GF-D8 (cell line): Measurements from ENCODE around the gene ACSF3.

Experiments
- DNase-seq: peaks from one replicate; lab custom pipeline; 2025; lab: John Stamatoyannopoulos, UW

The ACSF3 gene

GRCh38 chr16:89145406-89146161, 51.9 kb downstream of the ACSF3 start:
- DNase-seq = no peak

GRCh38 chr16:89146211-89147005, 52.8 kb downstream of the ACSF3 start:
- DNase-seq = no peak

GRCh38 chr16:89147085-89147817, 53.6 kb downstream of the ACSF3 start:
- DNase-seq = no peak

GRCh38 chr16:89149386-89149785, 55.7 kb downstream of the ACSF3 start:
- no peak for DNase-seq

- no peak for DNase-seq
These were observed 56.6 kb downstream of the ACSF3 start for GRCh38 chr16:89150090-89150835.

- no peak for DNase-seq
These were observed 57.3 kb downstream of the ACSF3 start for GRCh38 chr16:89150981-89151380.

GRCh38 chr16:89152831-89153700, 59.4 kb downstream of the ACSF3 start:
- DNase-seq = no peak

- no peak for DNase-seq
These were observed 60.2 kb downstream of the ACSF3 start for GRCh38 chr16:89153848-89154271.

GRCh38 chr16:89154390-89155183, 60.9 kb downstream of the ACSF3 start:
- no peak for DNase-seq

- no peak for DNase-seq
These were observed 61.6 kb downstream of the ACSF3 start for GRCh38 chr16:89155184-89155679.

- DNase-seq = no peak
These were observed 62.4 kb downstream of the ACSF3 start for GRCh38 chr16:89155851-89156739.

GRCh38 chr16:89156740-89157645, 63.3 kb downstream of the ACSF3 start:
- no peak for DNase-seq

- DNase-seq = no peak
These were observed 64.1 kb downstream of the ACSF3 start for GRCh38 chr16:89157778-89158177.

GRCh38 chr16:89159066-89159849, 65.6 kb downstream of the ACSF3 start:
- no peak for DNase-seq

GRCh38 chr16:89159850-89160354, 66.2 kb downstream of the ACSF3 start:
- DNase-seq = no peak

GRCh38 chr16:89160977-89161701, 67.5 kb downstream of the ACSF3 start:
- no peak for DNase-seq
